GM21619 (cell line): ENCODE measurements around the gene CBX7.
"Not testable (repeated sequence)": the region's sequence is repeated elsewhere in the genome, so short reads cannot be mapped to it uniquely, and the experiment has no call there.

ENCODE experiments used
- ATAC-seq: cut with Tn5 transposase; IDR thresholded peaks from one replicate; pipeline ENCODE4 v1.9.1; 2021; ENCODE audit not compliant: unreplicated experiment

CBX7 gene

DNA sequence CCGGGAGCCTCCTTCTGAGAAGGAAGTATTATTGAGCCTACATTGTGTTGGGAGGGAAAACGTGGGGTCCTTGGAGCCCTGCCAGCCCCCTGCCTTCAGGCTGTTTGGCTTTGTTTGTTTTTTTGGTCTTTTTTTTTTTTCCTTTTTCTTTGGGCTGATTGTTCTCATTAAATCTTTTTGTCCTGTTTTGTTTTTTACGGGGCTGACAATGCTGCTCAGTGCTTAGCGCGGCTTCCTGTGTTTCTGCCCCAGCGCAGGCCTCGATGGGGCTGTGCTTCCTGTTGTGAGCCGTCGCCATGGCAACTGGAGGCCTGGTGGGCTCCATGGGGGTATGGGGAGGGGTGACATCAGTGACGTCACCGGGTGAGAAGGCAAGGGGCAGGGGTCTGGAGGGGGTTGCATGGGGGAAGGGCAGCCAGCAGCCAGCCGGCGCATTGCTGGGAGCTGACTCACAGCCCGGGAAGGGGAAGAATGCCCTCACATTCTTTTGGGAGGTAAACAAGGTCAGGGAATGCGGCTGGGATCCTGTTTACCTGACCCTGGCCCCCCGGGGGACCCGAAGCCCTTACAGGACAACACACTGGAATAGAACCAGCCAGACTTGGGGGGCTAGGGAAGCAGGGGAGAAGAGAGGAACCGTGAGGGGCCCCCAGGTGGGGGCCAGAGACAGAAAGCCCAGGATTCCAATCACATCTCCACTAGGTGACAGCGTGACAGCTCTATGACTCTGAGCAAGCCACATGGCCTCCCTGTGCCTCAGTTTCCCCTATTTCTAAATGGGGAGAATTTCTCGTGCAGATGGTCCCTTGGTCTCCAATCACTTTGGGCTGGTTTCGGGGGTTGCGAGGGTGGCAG, 22.2 kb upstream of the CBX7 start:
- no peak for ATAC-seq

DNA sequence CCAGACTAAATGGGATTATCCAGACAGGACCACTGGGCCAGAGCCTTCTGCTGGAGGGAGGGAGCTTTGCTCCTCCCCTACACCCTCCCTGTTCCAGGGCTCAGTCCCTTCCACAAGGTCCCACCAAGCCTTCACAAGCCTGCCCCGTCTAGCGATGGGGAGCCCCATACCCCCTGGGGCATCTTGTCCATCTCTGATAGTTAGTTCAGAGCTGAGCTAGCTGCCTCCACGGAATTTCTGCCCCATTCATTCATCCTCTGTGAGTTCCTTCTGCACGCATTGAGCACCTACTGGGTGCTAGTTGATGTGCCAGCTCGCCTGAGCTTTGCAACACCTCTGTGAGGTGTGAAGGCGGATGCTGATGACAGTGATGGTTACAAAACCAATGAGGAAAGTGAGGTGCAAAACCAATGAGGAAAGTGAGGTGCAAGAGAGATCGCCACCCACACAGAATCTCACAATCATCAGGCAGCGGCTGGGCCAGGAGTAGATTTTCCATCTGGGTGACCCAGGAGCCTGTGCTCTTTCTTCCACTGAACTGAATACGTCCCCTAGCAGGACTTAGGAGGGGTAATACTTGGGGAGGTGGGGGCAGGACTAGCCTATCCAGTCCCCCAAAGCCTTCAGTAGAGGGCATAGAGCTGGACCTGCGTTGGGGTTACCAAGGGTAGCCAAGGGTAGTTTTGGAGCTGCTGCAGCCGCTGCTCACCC, 21.5 kb upstream of the CBX7 start:
- no peak for ATAC-seq

DNA sequence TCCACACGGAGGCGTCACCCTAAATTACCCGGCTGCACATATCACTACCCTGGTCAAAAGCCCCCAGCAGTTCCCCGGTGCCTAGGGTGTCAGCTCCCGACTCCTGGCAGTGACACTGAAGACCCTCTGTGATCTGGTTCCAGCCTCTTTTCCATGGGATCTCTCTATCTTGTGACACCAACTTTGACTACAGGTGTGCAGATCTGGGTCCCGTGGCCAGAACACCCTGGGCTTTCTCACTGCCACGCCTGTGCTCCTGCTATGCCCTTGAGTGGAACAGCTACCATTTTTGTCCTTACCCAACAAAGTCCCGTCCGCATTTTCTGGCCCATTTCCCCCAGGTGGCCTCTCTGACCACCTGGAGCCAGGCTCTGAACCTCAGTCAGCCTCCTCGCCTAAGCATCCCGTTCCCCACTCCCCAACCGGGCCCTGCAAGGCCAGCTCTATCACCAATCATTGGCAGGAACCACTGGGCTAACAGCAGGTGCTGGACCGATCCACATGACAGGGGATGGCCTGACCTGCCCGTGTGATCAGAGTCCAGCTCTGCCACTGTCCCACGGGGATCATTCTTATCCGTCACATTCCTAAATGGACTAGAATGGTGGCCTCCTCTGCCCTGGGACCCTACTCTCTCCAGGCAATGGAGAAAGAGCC, 20.7 kb upstream of the CBX7 start:
- no peak for ATAC-seq

DNA sequence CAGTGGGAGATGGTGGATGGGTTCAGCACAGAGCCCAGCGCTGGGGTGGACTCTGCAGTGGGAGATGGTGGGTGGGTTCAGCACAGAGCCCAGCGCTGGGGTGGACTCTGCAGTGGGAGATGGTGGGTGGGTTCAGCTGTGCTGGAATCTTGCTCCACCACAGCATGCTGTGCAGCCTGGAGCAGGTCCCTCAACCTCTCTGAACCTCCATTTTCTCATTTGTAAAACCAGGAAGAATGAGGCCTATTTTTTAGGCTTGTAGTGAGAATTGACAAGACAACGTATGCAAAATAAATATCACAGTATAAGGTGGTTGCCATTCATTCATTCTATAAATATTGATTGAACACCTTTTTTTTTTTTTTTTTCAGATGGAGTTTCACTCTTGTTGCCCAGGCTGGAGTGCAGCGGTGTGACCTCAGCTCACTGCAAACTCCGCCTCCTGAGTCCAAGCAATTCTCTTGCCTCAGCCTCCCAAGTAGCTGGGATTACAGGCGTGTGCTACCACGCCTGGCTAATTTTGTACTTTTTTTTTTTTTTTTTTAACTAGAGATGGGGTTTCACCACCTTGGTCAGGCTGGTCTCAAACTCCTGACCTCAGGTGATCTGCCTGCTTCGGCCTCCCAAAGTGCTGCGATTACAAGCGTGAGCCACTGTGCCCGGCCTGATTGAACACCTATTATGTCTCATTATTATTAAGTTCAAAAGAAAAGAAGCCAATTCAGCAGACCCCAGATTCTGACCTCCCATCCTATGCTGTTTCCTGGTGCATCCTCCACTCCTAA, 20.0 kb upstream of the CBX7 start:
- ATAC-seq: not testable (repeated sequence)

DNA sequence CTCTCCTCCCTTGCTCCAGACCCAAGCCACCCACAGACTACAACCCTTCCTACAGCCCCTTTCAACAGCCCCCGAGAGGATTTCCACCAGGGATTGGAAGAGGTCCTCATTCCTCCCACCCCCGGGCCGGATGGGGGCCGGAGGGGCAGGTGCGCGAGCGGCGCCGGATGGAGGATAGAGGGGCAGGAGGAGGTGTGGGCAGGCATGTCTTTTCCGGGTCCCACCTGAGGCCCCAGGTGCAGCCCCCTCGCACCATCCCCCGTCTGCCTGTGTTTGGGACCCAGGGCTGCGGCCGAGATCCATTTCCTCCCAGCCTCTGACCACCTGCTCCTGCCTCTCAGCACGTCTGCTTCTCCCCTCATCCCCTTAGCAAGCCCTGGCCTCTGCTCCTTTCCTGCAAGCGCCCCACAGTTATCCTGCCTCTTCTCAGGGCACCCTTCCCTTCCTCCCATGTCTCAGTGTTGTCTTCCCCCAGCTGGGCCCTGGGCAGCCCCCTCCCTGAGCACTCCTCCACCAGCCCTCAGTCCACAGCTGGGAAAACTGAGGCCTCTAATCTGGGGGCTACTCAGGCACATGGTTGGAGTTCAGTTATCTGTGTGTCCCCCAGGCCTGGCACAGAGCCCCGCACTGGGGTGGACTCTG, 19.3 kb upstream of the CBX7 start:
- ATAC-seq: no peak

DNA sequence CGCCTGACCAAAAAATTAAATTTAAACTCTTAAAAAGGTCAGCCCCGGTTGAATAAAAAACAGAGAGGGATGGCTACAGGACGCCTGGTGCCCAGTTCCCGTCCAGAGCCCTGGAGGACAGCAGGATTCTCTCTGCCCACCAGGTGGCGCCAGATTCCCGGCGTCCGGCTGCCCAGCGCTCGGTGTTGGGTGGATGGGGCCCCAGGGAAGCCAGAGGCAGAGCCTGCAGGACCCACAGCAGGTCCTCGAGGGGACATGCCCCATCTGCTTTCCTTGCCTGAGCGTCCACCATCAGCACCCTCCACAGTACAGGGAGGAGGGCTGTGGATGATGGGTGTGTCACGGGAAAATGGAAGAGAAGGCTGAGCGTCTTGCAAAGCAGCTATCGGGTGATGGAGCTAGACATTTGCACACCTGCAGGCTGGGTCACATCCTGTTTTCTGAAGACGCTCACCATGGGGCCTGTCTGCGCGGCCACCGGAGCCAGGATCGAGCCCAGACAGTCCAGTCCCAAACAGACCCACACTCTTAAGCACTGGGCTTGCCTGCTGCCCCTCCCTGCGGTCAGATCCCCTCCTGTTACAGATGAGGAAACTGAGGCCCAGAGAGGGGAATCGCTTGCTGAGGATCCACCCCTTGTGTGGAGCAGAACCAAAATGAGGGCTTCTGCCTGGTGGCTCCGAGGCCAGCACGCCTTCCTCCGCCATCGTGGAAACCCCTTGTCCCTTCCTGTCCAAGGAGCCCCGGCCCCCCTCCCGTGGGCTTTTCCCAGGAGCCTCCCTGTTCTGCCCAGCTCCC, 18.5 kb upstream of the CBX7 start:
- no peak for ATAC-seq

DNA sequence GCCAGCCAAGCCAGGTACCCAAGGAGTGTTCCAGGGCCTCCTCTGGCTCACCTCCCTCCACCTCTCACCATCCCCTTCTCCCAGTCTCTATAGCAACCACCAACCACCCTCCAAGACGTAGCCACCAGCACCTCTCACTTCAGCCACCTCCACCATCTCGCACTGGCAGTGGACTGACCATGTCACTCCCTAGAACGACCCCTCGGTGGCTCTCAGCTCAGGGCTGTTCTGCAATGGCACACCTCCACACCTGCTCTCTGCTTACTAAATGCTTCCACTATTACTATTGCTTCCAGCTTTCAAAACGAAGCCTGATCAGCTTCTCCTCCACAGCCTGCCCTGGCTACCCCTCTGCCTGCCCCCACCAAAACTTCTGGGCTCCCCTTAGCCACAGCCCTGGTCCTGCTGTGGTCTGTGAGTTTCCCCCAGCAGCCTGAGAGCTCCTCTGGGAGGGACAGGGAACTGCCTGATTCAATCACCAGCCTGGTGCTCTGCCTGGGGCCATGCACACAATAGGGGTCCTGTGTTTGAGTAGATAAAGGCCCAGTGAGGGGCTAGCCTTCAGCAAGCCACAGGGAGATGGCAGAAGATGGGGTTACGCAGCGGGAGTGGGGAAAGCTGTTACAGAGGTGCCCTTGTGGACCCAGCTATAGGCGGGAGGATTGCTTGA, 17.5 kb upstream of the CBX7 start:
- ATAC-seq: no peak

DNA sequence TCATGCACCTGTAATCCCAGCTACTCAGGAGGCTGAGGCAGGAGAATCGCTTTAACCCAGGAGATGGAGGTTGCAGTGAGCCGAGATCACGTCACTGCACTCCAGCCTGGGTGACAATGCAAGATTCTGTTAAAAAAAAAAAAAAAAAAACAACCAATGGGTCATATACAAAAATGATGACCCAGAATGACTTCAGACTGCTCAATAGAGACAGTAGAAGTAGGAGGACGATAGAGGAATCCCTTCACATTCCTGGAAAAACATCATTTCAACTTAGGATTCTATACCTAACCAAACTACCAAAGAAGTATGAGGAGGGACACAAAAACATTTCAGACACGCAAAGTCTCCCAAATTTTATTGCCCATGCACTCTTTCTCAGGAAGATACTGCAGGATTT, 14.1 kb upstream of the CBX7 start:
- ATAC-seq: no peak

DNA sequence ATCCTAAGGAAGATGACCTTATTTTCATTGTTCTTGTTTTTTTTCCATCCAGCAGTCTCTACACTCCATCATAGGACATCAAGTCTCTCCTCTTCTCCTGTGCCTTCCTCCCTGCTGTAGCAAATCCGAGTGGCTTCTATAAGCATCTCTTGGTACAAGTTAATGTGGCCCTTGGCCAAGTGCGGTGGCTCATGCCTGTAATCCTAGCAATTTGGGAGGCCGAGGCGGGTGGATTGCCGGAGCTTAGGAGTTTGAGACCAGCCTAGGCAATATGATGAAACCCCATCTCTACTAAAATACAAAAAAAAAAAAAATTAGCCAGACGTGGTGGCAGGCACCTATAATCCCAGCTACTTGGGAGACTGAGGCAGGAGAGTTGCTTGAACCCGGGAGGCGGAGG, 3.6 kb upstream of the CBX7 start:
- not testable (repeated sequence) for ATAC-seq

DNA sequence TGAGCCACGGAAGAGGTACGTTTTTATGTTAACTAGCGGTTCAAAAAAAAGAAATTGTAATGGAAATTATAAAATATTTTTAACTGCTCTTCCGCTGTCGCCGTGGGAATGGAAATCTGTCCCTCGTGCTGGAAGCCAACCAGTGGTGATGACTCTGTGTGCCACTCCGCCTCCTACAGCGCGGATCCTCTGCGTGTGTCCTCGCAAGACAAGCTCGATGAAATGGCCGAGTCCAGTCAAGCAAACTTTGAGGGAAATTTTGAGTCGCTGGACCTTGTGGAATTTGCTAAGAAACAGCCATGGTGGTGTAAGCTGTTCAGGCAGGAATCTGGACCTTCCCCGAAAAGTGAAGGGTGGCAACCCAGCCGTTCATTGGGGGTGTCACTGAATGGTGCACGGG, 2.9 kb upstream of the CBX7 start:
- ATAC-seq: no peak

DNA sequence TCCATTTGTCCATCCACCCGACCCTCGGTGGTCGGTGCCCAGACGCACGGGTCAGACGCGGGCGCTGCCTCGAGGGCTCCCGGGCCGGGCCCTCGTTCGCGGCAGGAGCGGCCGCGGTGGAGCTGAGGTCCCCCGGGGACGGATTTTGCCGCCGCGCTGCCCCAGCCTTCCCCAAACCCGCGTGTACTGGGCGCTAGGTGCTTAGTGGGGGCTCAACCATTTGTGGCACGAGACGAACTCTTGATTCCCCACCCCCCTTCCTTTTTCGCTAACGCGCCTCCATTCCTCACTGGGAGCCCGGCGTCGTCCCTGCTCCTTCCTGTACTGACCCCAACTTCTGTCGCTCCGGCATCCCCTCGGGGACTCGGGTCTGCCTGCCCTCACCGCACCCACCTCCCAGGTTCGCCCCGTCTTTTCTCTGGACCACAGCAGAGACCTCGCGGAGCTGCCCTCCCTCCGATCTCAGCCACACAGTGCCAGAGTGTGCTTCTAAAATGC, 789 bp upstream of the CBX7 start:
- no peak for ATAC-seq

DNA sequence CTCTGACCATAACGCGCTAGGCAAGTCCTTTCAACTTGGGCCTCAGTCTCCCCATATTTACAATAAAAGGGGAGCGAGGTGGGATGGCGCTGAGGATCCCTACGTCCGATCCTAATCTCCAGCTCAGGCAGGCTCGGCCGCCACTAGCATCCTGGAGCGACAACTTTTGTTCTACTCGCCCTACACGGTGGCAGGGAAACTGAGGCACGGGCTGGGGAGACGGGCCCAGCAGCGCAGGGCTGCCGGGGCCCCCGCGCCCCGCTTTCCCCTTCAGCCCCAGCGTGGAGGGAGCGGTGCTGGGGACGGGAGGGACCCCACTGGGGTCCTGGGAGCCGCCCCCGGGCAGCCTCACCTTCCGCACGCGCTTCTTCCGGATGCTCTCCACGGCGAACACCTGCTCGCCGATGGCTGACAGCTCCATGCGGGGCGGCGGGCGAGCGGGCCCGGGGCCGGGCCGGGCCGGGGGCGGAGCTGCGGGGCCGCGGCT, 413 bp downstream of the CBX7 start:
- no peak for ATAC-seq

DNA sequence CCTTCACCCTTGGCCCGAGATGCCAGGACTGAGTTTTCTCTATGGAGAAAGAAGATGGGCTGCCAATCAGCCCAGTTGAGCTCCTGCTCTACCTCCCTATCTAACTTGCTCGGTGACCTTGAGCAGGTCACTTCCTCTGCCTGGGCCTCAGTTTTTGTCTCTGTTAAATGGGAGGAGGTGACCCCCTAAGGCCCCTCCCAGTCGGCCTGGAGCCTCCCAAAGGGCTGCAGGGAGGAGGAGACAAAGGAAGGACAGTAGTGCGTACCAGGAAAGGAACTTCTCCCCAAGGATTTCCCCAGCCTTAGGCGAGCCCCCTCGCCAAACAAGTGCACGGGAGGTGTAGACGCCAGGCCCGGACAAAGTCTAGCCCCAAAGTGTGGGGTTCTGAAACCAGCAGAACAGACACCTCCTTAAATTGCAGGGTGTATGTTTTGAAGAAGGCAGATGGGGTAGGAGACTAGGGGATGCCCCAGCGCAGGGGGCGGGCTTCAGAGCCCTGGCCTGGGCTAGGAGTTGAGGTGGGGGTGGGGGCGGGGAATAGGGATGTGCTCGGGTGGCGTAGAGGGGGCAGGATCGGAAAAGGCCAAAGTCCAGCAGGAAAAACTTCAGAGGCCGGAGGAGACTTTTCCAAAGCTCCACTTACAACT, 1.0 kb downstream of the CBX7 start:
- ATAC-seq: no peak

DNA sequence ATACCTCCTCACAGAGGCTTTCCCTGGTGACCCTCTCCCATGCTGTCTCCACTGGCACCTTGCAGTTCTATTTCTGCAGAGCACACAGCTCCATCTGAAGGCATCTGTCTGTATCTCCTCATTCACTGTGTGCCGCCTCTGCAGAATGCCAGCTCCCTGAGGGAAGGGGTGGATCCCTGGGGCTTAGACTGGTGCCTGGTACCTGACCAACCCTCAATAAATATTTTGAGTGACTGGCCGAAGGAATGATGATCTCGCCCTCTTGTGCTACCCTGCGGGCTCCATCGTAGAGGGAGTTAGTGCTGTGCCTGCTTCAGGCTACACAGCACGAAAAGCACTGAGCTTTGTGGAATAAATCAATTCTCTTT, 1.6 kb downstream of the CBX7 start:
- ATAC-seq: no peak

DNA sequence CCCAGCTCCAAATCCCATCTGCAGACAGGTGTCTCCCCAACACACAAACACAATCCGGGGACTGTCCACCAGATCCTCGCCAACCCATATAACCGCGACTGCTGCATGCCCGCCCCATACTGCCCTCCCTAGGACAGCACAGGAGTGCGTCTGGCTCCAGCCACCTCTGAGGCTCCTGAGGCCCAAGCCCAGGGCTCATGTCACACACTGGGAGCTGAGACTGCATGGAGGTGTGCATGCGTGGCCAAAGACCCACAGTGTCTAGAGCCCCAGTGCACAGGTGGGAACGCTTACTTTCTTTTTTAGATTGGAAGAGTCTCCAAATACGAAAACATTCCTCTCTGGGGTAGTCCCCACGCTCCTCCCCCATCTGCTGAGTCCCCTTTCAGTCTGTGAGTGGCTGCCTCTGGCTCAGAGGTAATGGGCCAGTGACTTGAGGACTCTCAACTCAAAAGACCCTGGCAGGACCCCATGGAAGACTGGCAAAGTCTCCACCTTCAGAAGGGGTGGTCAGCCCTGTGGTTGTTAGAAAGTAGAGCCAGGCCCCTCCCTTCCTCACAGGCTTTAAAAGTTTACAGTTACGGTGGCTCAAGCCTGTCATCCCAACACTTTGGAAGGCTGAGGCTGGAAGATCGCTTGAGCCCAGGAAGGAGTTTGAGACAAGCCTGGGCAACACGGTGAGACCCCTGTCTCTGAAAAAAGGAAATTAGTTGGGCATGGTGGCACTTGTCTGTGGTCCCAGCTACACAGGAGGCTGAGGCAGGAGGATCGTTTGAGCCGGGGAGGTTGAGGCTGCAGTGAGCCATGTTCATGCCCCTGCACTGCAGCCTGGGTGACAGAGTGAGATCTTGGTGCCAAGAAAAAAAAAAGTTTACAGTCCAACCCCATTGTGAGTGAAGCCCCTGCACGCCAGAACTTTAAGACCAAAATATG, 2.3 kb downstream of the CBX7 start:
- ATAC-seq: no peak

DNA sequence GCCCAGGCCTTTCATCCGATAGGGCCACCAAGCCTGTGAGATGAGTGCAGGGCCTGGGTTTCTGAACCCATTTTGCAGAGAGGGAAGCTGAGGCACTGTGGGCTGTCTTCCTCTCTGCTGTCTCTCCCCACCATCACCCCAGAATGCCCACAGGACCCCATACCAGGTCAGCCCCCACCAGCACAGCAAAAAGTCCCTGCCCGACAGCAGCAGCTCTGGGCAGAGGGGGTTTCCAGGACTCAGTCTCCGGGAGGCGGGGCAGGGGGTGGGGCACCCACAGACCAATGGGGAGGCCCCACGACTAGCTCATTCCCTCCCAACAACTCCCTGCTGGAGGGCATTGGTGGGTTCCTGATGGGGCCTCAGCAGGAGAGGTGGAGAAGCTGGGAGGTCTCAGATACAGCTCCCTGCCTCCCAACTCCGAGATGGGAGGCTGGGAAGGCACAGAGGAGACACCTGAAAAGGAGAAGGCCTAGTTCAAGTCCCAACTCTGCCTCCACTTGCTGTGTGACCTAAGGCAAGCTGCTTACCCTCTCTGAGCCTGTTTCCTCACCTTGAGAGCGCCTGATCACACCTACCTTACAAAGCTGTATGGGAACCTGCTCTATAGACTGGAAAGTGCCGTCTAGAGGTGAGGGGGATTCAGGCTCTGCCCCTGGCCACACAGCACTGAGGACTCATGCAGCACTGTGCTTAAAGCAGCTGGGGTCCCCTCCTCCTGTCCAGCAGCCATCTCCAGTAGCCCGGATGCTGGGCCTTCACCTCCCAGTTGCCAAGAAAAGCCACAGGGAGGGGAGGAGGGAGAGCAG, 3.5 kb downstream of the CBX7 start:
- no peak for ATAC-seq
